DND-41 (cell line): ENCODE data around the gene CCDC74B.

Experiments
- CTCF ChIP-seq: IDR thresholded peaks from 2 replicates; pipeline ENCODE4 v1.5.1; 2012; ENCODE audit warnings: borderline replicate concordance, low read length, moderate library complexity, mild to moderate bottlenecking; ENCODE audit not compliant: poor library complexity, severe bottlenecking; ENCODE audit errors: extremely low read depth
- EZH2 ChIP-seq: IDR thresholded peaks from 3 replicates; pipeline ENCODE4 v1.6.1; 2012; ENCODE audit warnings: borderline replicate concordance, low read depth, mild to moderate bottlenecking, moderate library complexity, low read length, inconsistent platforms; ENCODE audit not compliant: severe bottlenecking

- TF ChIP-seq CTCF (no peak), EZH2 (no peak)
These were observed 40.5 kb upstream of the CCDC74B start for GRCh38 chr2:130185436-130185835.
